K562 (cell line): ENCODE data around the gene PTPRT. TPM values are rescaled to one million over a fixed set of nuclear protein-coding genes. Genes with fewer than 3 reads are reported as not detected.

Experiments used
- ATAC-seq: fragments of 200-7000 bp; cut with Tn5 transposase; 3 replicates; pipeline ENCODE4 v1.9.1; 2020; ENCODE audit warnings: moderate library complexity
- BruUV-seq: library from RNA; stranded (reverse); fragments of 400-500 nt; replicated peaks from 2 replicates; lab custom pipeline; 2021; lab: Mats Ljungman, UMichigan
- CTCF ChIA-PET: fragments of 300-600 bp; formaldehyde crosslinking; extraction: SDS; loops from one replicate; lab custom pipeline; 2021; ENCODE audit warnings: low intra/inter-chr PET ratio; lab: Yijun Ruan, JAX
- POLR2A ChIA-PET: fragments of 300-600, 350-650 bp; sonication (Branson Sonifier 250); formaldehyde crosslinking; extraction: SDS; loops from one replicate; lab custom pipeline; 2021; ENCODE audit warnings: antibody characterized with exemption, inconsistent platforms; lab: Yijun Ruan, JAX
- DNase-seq, 4 experiments: peaks; one replicate each; pipeline versions ENCODE4 v3.0.0 to v3.0.0-alpha.2; 2011 to 2018; ENCODE audit warnings: low spot score in 3 of 4, mixed read lengths in 3 of 4; ENCODE audit errors: extremely low read depth in 1 of 4
- FAIRE-seq: peaks from 2 replicates; lab custom pipeline; 2011; peaks lifted over from hg19 to GRCh38; lab: Jason Lieb, UNC
- H2AFZ ChIP-seq: 2 replicates; pipeline ENCODE4 v1.6.0; 2011; ENCODE audit warnings: low read depth, low read length, control low read depth, inconsistent platforms
- H3K27ac ChIP-seq: fragments of 200-600 bp; 3 replicates; pipeline ENCODE4 v1.8.0; 2011; ENCODE audit warnings: low read depth, mild to moderate bottlenecking, control low read depth, inconsistent platforms, low read length, moderate library complexity, mixed read lengths; ENCODE audit errors: extremely low read depth
- H3K27me3 ChIP-seq, 2 experiments: fragments of 300-600 bp in 1 of 2; 2 replicates in 1 of 2; 3 replicates in 1 of 2; pipeline versions ENCODE4 v1.6.0 to v1.8.0; 2011; ENCODE audit warnings: inconsistent platforms in 2 of 2, low read length in 2 of 2, mild to moderate bottlenecking in 1 of 2, mixed read lengths in 1 of 2, moderate library complexity in 1 of 2; ENCODE audit not compliant: control insufficient read depth in 2 of 2, insufficient read depth in 2 of 2
- H3K36me3 ChIP-seq: fragments of 300-600 bp; 3 replicates; pipeline ENCODE4 v1.8.0; 2011; ENCODE audit warnings: mild to moderate bottlenecking, low read length, inconsistent platforms; ENCODE audit not compliant: control insufficient read depth, insufficient read depth
- H3K4me1 ChIP-seq, 2 experiments: fragments of 200-600 bp in 1 of 2; replicated peaks in 1 of 2; 2 replicates in 1 of 2; 3 replicates in 1 of 2; pipeline versions ENCODE4 v1.5.1 to v1.8.0; 2011; ENCODE audit warnings: inconsistent platforms in 2 of 2, low read length in 2 of 2, mild to moderate bottlenecking in 1 of 2, mixed read lengths in 1 of 2, moderate library complexity in 1 of 2; ENCODE audit not compliant: control insufficient read depth in 2 of 2, insufficient read depth in 2 of 2
- H3K4me2 ChIP-seq: 2 replicates; pipeline ENCODE4 v1.6.1; 2011; ENCODE audit warnings: low read length, control low read depth, inconsistent platforms, mixed read lengths; ENCODE audit not compliant: insufficient read depth
- H3K4me3 ChIP-seq: fragments of 200-600 bp; sonication (generic), shearing (Covaris generic); 2 replicates; pipeline ENCODE4 v1.5.1; 2016; ENCODE audit warnings: control low read depth, inconsistent platforms
- H3K79me2 ChIP-seq: fragments of 200-600 bp; 3 replicates; pipeline ENCODE4 v1.8.0; 2011; ENCODE audit warnings: low read length, inconsistent platforms; ENCODE audit not compliant: control insufficient read depth, insufficient read depth
- H3K9ac ChIP-seq, 2 experiments: 2 replicates each; pipeline versions ENCODE4 v1.6.0 to v1.6.1; 2011; ENCODE audit warnings: low read depth in 2 of 2, low read length in 2 of 2, control low read depth in 1 of 2, inconsistent platforms in 1 of 2, mild to moderate bottlenecking in 1 of 2, mixed read lengths in 1 of 2; ENCODE audit not compliant: insufficient read depth in 1 of 2
- H3K9me1 ChIP-seq: one replicate; pipeline ENCODE4 v1.6.0; 2011; ENCODE audit warnings: inconsistent platforms, mild to moderate bottlenecking, low read length, moderate library complexity; ENCODE audit not compliant: control insufficient read depth, insufficient read depth
- H3K9me3 ChIP-seq: replicated peaks from 2 replicates; pipeline ENCODE4 v1.5.1; 2011; ENCODE audit warnings: low read depth, low read length, inconsistent platforms; ENCODE audit not compliant: control insufficient read depth, insufficient read depth
- H4K20me1 ChIP-seq: replicated peaks from 2 replicates; pipeline ENCODE4 v1.6.1; 2011; ENCODE audit warnings: low read length, inconsistent platforms, mixed read lengths; ENCODE audit not compliant: control insufficient read depth, insufficient read depth
- CHD4 ChIP-seq: fragments of 200-600 bp; sonication (generic); IDR thresholded peaks from 3 replicates; pipeline ENCODE4 v1.6.1; 2012; ENCODE audit warnings: low read depth, mild to moderate bottlenecking, mixed read lengths, low read length, inconsistent platforms; ENCODE audit not compliant: insufficient read depth, insufficient replicate concordance, poor library complexity, severe bottlenecking
- DLX4 ChIP-seq: fragments of 250-450 bp; sonication (Bioruptor Pico); IDR thresholded peaks from 2 replicates; pipeline ENCODE4 v1.6.1; 2021; ENCODE audit warnings: mild to moderate bottlenecking
- EP300 ChIP-seq: IDR thresholded peaks from 2 replicates; pipeline ENCODE4 v1.6.1; 2012; ENCODE audit warnings: low read length, improper control_type of control experiment
- EP400 ChIP-seq: fragments of 450-650 bp; IDR thresholded peaks from 2 replicates; pipeline ENCODE4 v1.6.1; 2017; ENCODE audit warnings: antibody characterized with exemption, mild to moderate bottlenecking, moderate library complexity
- ETV6 ChIP-seq, 3 experiments: fragments of 150-350 bp in 1 of 3; sonication (generic) in 1 of 3; formaldehyde crosslinking in 1 of 3; IDR thresholded peaks; 2 replicates each; pipeline versions ENCODE4 v1.6.1 to v1.8.0; 2014 to 2022; ENCODE audit warnings: borderline replicate concordance in 2 of 3, low read depth in 2 of 3, antibody characterized with exemption in 1 of 3, low read length in 1 of 3, mild to moderate bottlenecking in 1 of 3, missing genetic modification reagents in 1 of 3
- HDAC2 ChIP-seq: fragments of 450-650 bp; IDR thresholded peaks from 2 replicates; pipeline ENCODE4 v1.6.1; 2016; ENCODE audit warnings: mild to moderate bottlenecking
- HEY1 ChIP-seq: fragments of 250-450 bp; sonication (Bioruptor Pico); IDR thresholded peaks from 2 replicates; pipeline ENCODE4 v1.5.0; 2020; ENCODE audit warnings: mild to moderate bottlenecking, moderate library complexity, borderline replicate concordance
- KDM2B ChIP-seq: fragments of 250-450 bp; sonication (Bioruptor Pico); IDR thresholded peaks from 2 replicates; pipeline ENCODE4 v1.8.0; 2021; ENCODE audit warnings: mild to moderate bottlenecking, moderate library complexity
- LARP7 ChIP-seq: fragments of 450-650 bp; IDR thresholded peaks from 2 replicates; pipeline ENCODE4 v1.6.1; 2016
- MCM2 ChIP-seq: fragments of 450-650 bp; IDR thresholded peaks from 2 replicates; pipeline ENCODE4 v1.6.1; 2017; ENCODE audit warnings: low read depth, mild to moderate bottlenecking
- MIER1 ChIP-seq: fragments of 450-650 bp; IDR thresholded peaks from 2 replicates; pipeline ENCODE4 v1.6.1; 2016; ENCODE audit warnings: antibody characterized with exemption, mild to moderate bottlenecking, low read depth
- PHB ChIP-seq: fragments of 250-450 bp; sonication (Bioruptor Pico); IDR thresholded peaks from 2 replicates; pipeline ENCODE4 v1.5.0; 2021
- POLR2G ChIP-seq: fragments of 200-400 bp; formaldehyde crosslinking; IDR thresholded peaks from 2 replicates; pipeline ENCODE4 v1.6.1; 2017; ENCODE audit warnings: low read depth, mild to moderate bottlenecking, antibody characterized with exemption, low read length, moderate library complexity
- SLC30A9 ChIP-seq: fragments of 250-450 bp; sonication (Bioruptor Pico); IDR thresholded peaks from 2 replicates; pipeline ENCODE4 v1.8.0; 2022; ENCODE audit warnings: mild to moderate bottlenecking, moderate library complexity
- TOE1 ChIP-seq, 2 experiments: fragments of 450-650 bp in 1 of 2; sonication (generic) in 1 of 2; formaldehyde crosslinking in 1 of 2; IDR thresholded peaks; 2 replicates each; pipeline versions ENCODE4 v1.7.1 to v1.8.0; 2016 to 2022; ENCODE audit warnings: borderline replicate concordance in 2 of 2, mild to moderate bottlenecking in 2 of 2, antibody characterized with exemption in 1 of 2, inconsistent platforms in 1 of 2, low read depth in 1 of 2, missing genetic modification reagents in 1 of 2, moderate library complexity in 1 of 2
- ZMIZ1 ChIP-seq, 2 experiments: fragments of 150-350 bp in 1 of 2; IDR thresholded peaks; 2 replicates each; pipeline ENCODE4 v1.6.1; 2012 to 2016; ENCODE audit warnings: low read depth in 2 of 2, low read length in 2 of 2, mild to moderate bottlenecking in 1 of 2, moderate library complexity in 1 of 2
- ZNF41 ChIP-seq: fragments of 250-450 bp; sonication (Bioruptor Pico); conservative IDR thresholded peaks from 2 replicates; pipeline ENCODE4 v1.4.0; 2020; ENCODE audit warnings: mild to moderate bottlenecking
- ZNF668 ChIP-seq: fragments of 250-450 bp; sonication (Bioruptor Pico); IDR thresholded peaks from 2 replicates; pipeline ENCODE4 v1.8.0; 2022; ENCODE audit warnings: mild to moderate bottlenecking, inconsistent platforms
- WGBS: fragments of 100-300 bp; shearing (Covaris generic); methylation state at CpG from one replicate; pipeline ENCODE4 v1.1.6; 2016; ENCODE audit warnings: low coverage, mixed read lengths; ENCODE audit not compliant: insufficient coverage; ENCODE audit errors: missing lambda C conversion rate; 5-methylcytosine and 5-hydroxymethylcytosine counted together
- in situ Hi-C: fragments of 300-500 bp; cut with MboI; formaldehyde crosslinking; loops from 4 replicates; pipeline ENCODE4 v1.15.0; 2018; ENCODE audit warnings: inconsistent platforms, mixed read lengths
- intact Hi-C: fragments of 100-400 bp; cut with micrococcal nuclease; formaldehyde crosslinking; loops from 2 replicates; pipeline ENCODE4 v1.14.2; 2022
- polyA plus RNA-seq, 8 experiments: library from polyadenylated mRNA; depleted of rRNA in 4 of 8; stranded (reverse) in 5 of 8; unstranded in 3 of 8; fragments of >200 nt; fragmentation: Nextera tagmentation in 2 of 8; fragmentation: Illumina TruSeq in 1 of 8; extraction: Ambion mirVana in 2 of 8; extraction: Trizol in 1 of 8; gene quantifications; 2 replicates each; pipeline versions ENCODE4 v1.2.1 to v1.2.3, GENCODE V29; 2011 to 2014; ENCODE audit warnings: inconsistent platforms in 1 of 8, missing spikeins in 1 of 8
- total RNA-seq, 7 experiments: library from RNA; depleted of rRNA in 6 of 7; stranded (reverse); fragments of >200 nt in 6 of 7; fragmentation: Illumina TruSeq in 2 of 7; extraction: Trizol in 2 of 7; gene quantifications; 2 replicates each; pipeline versions ENCODE4 v1.2.1 to v1.2.3, GENCODE V29; 2011 to 2021; ENCODE audit warnings: low replicate concordance in 1 of 7
- TF ChIP-seq, protein P1 (sequence below): fragments of 450-650 bp; conservative IDR thresholded peaks from 2 replicates; pipeline ENCODE4 v1.6.1; 2016; ENCODE audit warnings: missing genetic modification characterization, low read depth, mild to moderate bottlenecking, missing compliant biosample characterization, moderate library complexity

The PTPRT gene
- total and polyA plus RNA-seq, 9 of the 15 experiments (the other 6 are each of a cell fraction or from before 2014, with no cell fraction given): not detected

DNA sequence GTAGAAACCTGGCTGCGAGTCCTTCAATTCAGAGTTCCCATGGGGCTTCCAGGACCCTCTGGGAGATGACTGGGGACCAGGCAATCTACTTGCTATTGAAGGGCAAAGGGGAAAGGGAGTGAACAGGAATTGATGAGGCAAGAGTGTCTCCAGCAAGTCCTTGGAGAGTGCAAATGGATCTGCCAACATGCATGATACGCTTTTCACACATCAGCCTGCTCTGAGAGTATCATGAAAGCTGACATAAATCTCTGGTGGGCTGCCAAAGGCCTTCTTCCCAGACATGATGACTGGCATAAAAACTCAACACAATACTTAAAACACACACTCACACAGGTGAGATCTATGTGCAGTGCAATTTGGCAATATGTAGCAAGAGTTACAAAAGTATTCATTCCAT lies 759.1 kb downstream of the PTPRT start:
- WGBS: 0% methylated on average over 2 of the region's 2 CpGs
- Histone ChIP-seq H3K4me2 (no peak overlapping the region), H3K36me3 (no peaks in the 10 kb centered on the region), H4K20me1 (no peaks in the 10 kb centered on the region), H3K9ac (no peak overlapping the region), H3K27ac (no peak overlapping the region), H3K9me1 (no peaks in the 10 kb centered on the region), H3K4me3 (no peak overlapping the region), H3K9me3 (no peaks in the 10 kb centered on the region), H3K4me1 (no peaks in the 10 kb centered on the region), H3K27me3 (no peaks in the 10 kb centered on the region), H2AFZ (no peak overlapping the region), H3K79me2 (no peaks in the 10 kb centered on the region)
- DNase-seq: no peak
- no peak for ATAC-seq
- CTCF ChIA-PET: no interaction called here
- intact Hi-C loops: no loop called here
- POLR2A ChIA-PET: no interaction called here
- no peak for FAIRE-seq
- BruUV-seq: no TSS peak
- in situ Hi-C loops: no loop called here
- TF ChIP-seq HDAC2: no peak
- no peak for TF ChIP-seq ZMIZ1 (IDR thresholded peaks at IDR 0.05; ENCODE audit: low read depth in 2 of 2, low read length in 2 of 2)
- no peak for TF ChIP-seq EP400
- no peak for TF ChIP-seq SLC30A9 (CRISPR knock-in tag)
- TF ChIP-seq ETV6 (IDR thresholded peaks at IDR 0.05; ENCODE audit: borderline replicate concordance in 1 of 2, low read depth in 2 of 2, low read length in 1 of 2): no peak
- TF ChIP-seq ETV6 (CRISPR knock-in tag; IDR thresholded peaks at IDR 0.05; ENCODE audit: borderline replicate concordance): no peak
- TF ChIP-seq ZNF41 (CRISPR knock-in tag): no peak
- TF ChIP-seq, protein P1, sequence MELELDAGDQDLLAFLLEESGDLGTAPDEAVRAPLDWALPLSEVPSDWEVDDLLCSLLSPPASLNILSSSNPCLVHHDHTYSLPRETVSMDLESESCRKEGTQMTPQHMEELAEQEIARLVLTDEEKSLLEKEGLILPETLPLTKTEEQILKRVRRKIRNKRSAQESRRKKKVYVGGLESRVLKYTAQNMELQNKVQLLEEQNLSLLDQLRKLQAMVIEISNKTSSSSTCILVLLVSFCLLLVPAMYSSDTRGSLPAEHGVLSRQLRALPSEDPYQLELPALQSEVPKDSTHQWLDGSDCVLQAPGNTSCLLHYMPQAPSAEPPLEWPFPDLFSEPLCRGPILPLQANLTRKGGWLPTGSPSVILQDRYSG: no peak
- TF ChIP-seq PHB: no peak
- no peak for TF ChIP-seq POLR2G
- TF ChIP-seq KDM2B (CRISPR knock-in tag): no peak
- TF ChIP-seq MIER1: no peak
- TF ChIP-seq LARP7: no peak
- TF ChIP-seq EP300: no peak
- no peak for TF ChIP-seq TOE1 (IDR thresholded peaks at IDR 0.05; ENCODE audit: borderline replicate concordance)
- no peak for TF ChIP-seq TOE1 (CRISPR knock-in tag; IDR thresholded peaks at IDR 0.05; ENCODE audit: borderline replicate concordance, low read depth)
- no peak for TF ChIP-seq HEY1 (CRISPR knock-in tag)
- TF ChIP-seq DLX4 (CRISPR knock-in tag): no peak
- no peak for TF ChIP-seq CHD4
- no peak for TF ChIP-seq ZNF668 (CRISPR knock-in tag)
- TF ChIP-seq MCM2: no peak
